Osteocyte (in vitro differentiated cells): ENCODE results near the gene SLC22A23. TPM values are rescaled to one million over a fixed set of nuclear protein-coding genes. Genes with fewer than 3 reads are reported as not detected.

Source experiments
- DNase-seq: peaks from one replicate; pipeline ENCODE4 v3.0.0; 2021; ENCODE audit warnings: mixed read lengths; ENCODE audit not compliant: unreplicated experiment; ENCODE audit errors: extremely low spot score
- H3K27ac Mint-ChIP-seq: one replicate; pipeline ENCODE4 v1.8.0; 2021; ENCODE audit warnings: mild to moderate bottlenecking, mixed read lengths; ENCODE audit not compliant: unreplicated experiment
- H3K27me3 Mint-ChIP-seq: one replicate; pipeline ENCODE4 v1.8.0; 2021; ENCODE audit warnings: mixed read lengths; ENCODE audit not compliant: unreplicated experiment
- H3K36me3 Mint-ChIP-seq: one replicate; pipeline ENCODE4 v1.8.0; 2021; ENCODE audit warnings: mixed read lengths; ENCODE audit not compliant: unreplicated experiment
- H3K4me1 Mint-ChIP-seq: one replicate; pipeline ENCODE4 v1.8.0; 2021; ENCODE audit warnings: mixed read lengths; ENCODE audit not compliant: unreplicated experiment
- H3K4me3 Mint-ChIP-seq: one replicate; pipeline ENCODE4 v1.8.0; 2021; ENCODE audit warnings: mild to moderate bottlenecking, moderate library complexity, mixed read lengths; ENCODE audit not compliant: unreplicated experiment
- H3K9me3 Mint-ChIP-seq: one replicate; pipeline ENCODE4 v1.8.0; 2021; ENCODE audit warnings: mixed read lengths; ENCODE audit not compliant: unreplicated experiment
- total RNA-seq: library from RNA; stranded (reverse); gene quantifications from 2 replicates; pipeline ENCODE4 v1.2.1, GENCODE V29; 2021
- TF ChIP-seq, protein P1 (sequence below): fragments of 200-600 bp; sonication (generic); IDR thresholded peaks from 2 replicates; pipeline ENCODE4 v1.5.0; 2021; ENCODE audit warnings: antibody characterized with exemption, mild to moderate bottlenecking, moderate library complexity

The SLC22A23 gene
- total RNA-seq, 1 donor from 2014 or later: 10.4 TPM

DNA sequence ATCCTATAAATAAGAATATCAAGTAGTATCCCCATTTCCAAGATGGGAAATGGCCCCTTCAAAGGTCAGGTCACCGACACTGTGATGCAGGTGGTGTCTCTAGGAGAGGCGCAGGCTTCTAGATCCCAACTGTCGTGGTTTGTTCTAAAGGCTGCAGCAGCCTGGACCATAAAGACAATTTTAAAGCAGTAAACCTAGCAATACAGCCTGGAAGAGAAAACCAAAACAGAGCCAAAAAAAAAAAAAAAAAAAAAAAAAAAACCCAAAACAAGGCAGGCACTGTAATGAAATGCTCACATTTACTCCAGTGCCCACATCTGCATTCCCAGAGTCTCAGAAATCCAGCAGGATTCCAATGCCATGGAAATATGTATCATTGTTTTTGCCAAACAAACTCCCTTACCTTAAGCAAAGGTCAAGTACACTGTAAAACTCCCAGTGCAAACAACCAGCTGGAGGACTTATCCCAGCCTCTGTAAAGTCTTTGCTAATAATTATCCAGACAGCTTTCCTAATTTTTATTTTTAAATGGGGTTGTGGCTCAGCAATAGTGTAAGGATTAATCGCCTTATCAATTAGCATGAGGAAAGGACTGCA lies 99.9 kb downstream of the SLC22A23 start:
- Mint-ChIP-seq H3K4me3 (peak overlapping the region; percentile 66), H3K27me3 (no peaks in the 10 kb centered on the region), H3K9me3 (no peaks in the 10 kb centered on the region), H3K36me3 (no peaks in the 10 kb centered on the region), H3K27ac (peak overlapping the region; percentile 76), H3K4me1 (peaks cover 39% of the 10 kb centered on the region)
- DNase-seq: no peak
- TF ChIP-seq, protein P1, sequence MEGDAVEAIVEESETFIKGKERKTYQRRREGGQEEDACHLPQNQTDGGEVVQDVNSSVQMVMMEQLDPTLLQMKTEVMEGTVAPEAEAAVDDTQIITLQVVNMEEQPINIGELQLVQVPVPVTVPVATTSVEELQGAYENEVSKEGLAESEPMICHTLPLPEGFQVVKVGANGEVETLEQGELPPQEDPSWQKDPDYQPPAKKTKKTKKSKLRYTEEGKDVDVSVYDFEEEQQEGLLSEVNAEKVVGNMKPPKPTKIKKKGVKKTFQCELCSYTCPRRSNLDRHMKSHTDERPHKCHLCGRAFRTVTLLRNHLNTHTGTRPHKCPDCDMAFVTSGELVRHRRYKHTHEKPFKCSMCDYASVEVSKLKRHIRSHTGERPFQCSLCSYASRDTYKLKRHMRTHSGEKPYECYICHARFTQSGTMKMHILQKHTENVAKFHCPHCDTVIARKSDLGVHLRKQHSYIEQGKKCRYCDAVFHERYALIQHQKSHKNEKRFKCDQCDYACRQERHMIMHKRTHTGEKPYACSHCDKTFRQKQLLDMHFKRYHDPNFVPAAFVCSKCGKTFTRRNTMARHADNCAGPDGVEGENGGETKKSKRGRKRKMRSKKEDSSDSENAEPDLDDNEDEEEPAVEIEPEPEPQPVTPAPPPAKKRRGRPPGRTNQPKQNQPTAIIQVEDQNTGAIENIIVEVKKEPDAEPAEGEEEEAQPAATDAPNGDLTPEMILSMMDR: no peak

DNA sequence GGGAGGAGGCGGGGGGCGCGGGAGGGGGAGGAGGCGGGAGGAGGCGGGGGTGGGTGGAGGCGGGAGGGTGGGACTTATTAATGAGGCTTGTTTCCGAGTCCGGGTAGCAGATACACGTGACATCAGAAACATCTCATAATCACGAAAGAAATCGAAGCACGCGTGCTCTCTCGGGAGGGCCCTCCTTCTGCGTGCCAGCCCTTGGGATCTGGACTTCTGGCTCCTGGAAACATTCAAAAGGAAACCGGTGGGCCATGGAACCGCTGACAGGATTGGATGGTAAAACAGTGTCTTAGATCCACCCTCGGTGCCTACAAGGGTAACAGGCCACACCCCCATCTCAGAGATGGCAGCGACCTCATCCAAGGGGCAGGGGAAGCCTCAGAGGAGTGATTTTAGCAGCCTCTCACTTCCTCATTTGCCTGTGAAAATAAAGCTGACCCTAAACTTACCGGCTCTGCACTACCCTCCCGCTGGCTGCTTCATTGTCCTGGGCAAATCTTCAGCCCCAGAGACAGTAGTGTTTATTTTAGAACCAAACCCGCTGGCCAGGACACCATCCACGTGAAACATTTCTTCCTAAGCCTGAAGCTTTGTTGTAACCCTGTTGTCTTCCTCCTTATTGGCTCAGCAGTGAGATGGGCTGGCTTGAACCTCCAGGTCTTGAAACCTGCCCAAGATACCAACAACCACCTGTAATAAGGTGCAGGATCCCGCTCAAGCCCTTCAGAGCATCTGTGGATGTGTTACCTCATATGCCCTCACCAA lies 100.6 kb downstream of the SLC22A23 start:
- H3K4me1 Mint-ChIP-seq: peaks cover 43% of the 10 kb centered on the region
- H3K4me3 Mint-ChIP-seq: peak overlapping the region; percentile 66
- H3K27ac Mint-ChIP-seq: peak overlapping the region; percentile 76
- H3K27me3 Mint-ChIP-seq: no peaks in the 10 kb centered on the region
- no peaks in the 10 kb centered on the region for H3K9me3 Mint-ChIP-seq
- H3K36me3 Mint-ChIP-seq: no peaks in the 10 kb centered on the region
- TF ChIP-seq, protein P1: no peak
- DNase-seq: no peak

DNA sequence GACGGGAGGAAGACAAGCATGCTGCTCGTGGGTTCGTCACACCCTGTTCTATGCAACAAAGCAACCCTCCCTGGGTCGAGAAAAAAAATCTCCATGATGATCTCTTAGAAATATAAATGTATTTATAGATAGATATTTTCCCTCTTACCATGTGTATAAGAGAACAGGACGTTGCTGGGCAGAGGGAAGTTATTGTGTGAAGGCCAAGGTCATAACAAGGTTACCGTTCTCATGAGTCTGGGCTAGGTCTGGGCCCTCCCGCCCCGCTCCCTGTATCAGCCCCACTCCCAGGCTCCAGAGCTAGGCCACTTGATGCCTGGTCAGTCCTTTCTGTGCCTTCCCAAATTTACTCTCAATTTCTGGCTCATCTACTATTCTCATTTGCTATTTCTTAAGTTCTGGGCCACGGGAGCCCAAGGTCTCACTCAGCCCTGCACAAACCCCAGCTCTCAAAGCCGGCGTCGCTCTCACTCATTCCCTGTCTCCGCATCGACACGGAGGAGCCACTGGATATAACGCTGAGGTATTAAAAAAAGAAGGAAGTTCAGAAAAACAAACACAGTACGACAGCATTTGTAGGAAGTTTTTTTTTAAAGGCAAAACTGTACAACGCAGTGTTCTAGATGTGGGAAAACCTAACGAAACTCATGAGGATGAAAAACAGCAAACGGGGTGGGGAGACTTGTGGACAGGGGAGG lies 101.3 kb downstream of the SLC22A23 start:
- Mint-ChIP-seq H3K4me1 (peaks cover 51% of the 10 kb centered on the region), H3K27ac (peak overlapping the region; percentile 89), H3K36me3 (no peaks in the 10 kb centered on the region), H3K9me3 (no peaks in the 10 kb centered on the region), H3K4me3 (peak overlapping the region; percentile 73), H3K27me3 (no peaks in the 10 kb centered on the region)
- TF ChIP-seq, protein P1: no peak
- no peak for DNase-seq

DNA sequence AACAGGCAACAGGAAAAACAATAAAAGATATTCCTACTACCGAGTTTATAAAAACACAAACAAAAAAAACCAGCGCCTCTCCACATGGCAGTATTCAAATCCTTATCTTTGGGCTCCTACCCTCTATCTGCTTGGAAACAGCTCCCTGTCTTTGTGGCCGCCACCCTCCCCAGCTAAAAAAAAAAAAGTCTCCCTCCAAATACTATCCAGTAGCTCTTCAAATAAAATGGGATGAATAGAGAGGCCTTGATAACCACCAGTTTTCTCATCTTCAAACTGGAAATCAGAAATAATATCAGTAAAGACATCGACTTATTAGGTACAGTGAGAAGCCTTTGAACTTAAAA lies 101.9 kb downstream of the SLC22A23 start:
- DNase-seq: no peak
- Mint-ChIP-seq H3K4me1 (peaks cover 56% of the 10 kb centered on the region), H3K4me3 (peak overlapping the region; percentile 20), H3K9me3 (no peaks in the 10 kb centered on the region), H3K27ac (peak overlapping the region; percentile 89), H3K27me3 (no peaks in the 10 kb centered on the region), H3K36me3 (no peaks in the 10 kb centered on the region)
- TF ChIP-seq, protein P1: no peak

DNA sequence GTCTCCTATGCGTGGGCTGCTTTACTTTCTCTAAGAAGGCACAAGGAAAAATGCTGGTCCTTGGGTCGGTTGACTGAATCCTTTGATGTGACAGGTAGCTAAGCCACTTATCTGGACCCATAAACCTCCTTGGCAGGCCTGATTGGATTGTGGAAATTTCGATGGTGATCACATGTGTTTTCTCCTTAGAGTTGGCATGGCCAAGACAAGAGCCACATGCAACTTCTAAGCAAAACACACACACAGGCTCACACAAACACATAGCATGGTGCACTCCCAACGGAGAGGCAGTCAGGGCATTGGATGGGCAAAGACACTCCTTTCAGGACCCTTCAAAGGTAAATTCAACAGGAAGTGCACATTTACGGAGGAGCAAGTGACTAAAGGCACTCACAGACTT lies 102.9 kb downstream of the SLC22A23 start:
- no peaks in the 10 kb centered on the region for H3K36me3 Mint-ChIP-seq
- H3K27me3 Mint-ChIP-seq: no peaks in the 10 kb centered on the region
- TF ChIP-seq, protein P1: no peak
- no peak for DNase-seq
- H3K9me3 Mint-ChIP-seq: no peaks in the 10 kb centered on the region
- H3K4me1 Mint-ChIP-seq: peaks cover 59% of the 10 kb centered on the region
- H3K27ac Mint-ChIP-seq: no peak overlapping the region
- H3K4me3 Mint-ChIP-seq: no peak overlapping the region
